ENCODE data around the gene L1CAM. TPM values are rescaled to one million over a fixed set of nuclear protein-coding genes. Genes with fewer than 3 reads are reported as not detected.

Gene L1CAM
- polyA plus RNA-seq, 2 of the 4 experiments (the other 2 are of a cell fraction) = 1.9 to 14.2 TPM

GRCh38 chrX:153927922-153928760 lies 42.2 kb upstream of the L1CAM start:
- ChIA-PET POLR2A (interaction anchor here (0.5 to 1.6 kb wide), 15 partner anchors 8 to 987 kb away, joined by 3 to 12 read pairs (median 4); partner anchors contain the start of genes HCFC1, IDH3G and SSR4), CTCF (interaction anchor here (0.9 to 25.1 kb wide), 7 partner anchors 12 to 987 kb away, joined by 3 to 363 read pairs (median 5); partner anchors contain the start of gene RENBP)
- peak; percentile 98 to 99 for DNase-seq (ENCODE audit: low read depth in 1 of 2, low spot score in 1 of 2)
- peak overlapping the region; percentile 93 for H3K4me2 ChIP-seq
- ATAC-seq = peak; percentile 88 to 95
- H3K27ac ChIP-seq = peak overlapping the region; percentile 96 to 99
- peak; percentile 97 for FAIRE-seq
- peak overlapping the region; percentile 84 for H3K4me3 ChIP-seq
- WGBS (ENCODE audit: missing lambda C conversion rate) = 3% methylated on average over 27 of the region's 76 CpGs
- TF ChIP-seq RFX5 (IDR thresholded peaks at IDR 0.05) (no peak), GATA3 (IDR thresholded peaks at IDR 0.05; ENCODE audit: borderline replicate concordance) (peak; percentile 46; the same call in 1 of the 2 replicates), TFCP2L1 (CRISPR knock-in tag; IDR thresholded peaks at IDR 0.05) (0 out of 2 replicates have a peak, but pooled peaks have one; percentile 20), JUN (IDR thresholded peaks at IDR 0.05) (peak; percentile 59 to 87; a peak in 4 of 5 replicates), POLR2A (IDR thresholded peaks at IDR 0.05; ENCODE audit: low read length) (peak; percentile 50), BHLHE40 (IDR thresholded peaks at IDR 0.05; ENCODE audit: low read depth, low read length) (peak; percentile 45; the same call in 1 of the 2 replicates), RARB (CRISPR knock-in tag; IDR thresholded peaks at IDR 0.05) (no peak), PHF8 (IDR thresholded peaks at IDR 0.05; ENCODE audit: borderline replicate concordance, low read depth) (peak; percentile 85; the same call in 1 of the 2 replicates), NFE2L2 (conservative IDR thresholded peaks at IDR 0.05; ENCODE audit: low read length) (no peak), KDM5A (IDR thresholded peaks at IDR 0.05) (no peak), ZNF302 (CRISPR knock-in tag; IDR thresholded peaks at IDR 0.05) (no peak), CHD2 (IDR thresholded peaks at IDR 0.05; ENCODE audit: low read length, partially characterized antibody) (peak; percentile 19), ATOH8 (CRISPR knock-in tag; IDR thresholded peaks at IDR 0.05; ENCODE audit: low read depth) (no peak)
- TF ChIP-seq, protein P1, sequence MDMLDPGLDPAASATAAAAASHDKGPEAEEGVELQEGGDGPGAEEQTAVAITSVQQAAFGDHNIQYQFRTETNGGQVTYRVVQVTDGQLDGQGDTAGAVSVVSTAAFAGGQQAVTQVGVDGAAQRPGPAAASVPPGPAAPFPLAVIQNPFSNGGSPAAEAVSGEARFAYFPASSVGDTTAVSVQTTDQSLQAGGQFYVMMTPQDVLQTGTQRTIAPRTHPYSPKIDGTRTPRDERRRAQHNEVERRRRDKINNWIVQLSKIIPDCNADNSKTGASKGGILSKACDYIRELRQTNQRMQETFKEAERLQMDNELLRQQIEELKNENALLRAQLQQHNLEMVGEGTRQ (IDR thresholded peaks at IDR 0.05) = peak; percentile 93
- TF ChIP-seq, protein P2, sequence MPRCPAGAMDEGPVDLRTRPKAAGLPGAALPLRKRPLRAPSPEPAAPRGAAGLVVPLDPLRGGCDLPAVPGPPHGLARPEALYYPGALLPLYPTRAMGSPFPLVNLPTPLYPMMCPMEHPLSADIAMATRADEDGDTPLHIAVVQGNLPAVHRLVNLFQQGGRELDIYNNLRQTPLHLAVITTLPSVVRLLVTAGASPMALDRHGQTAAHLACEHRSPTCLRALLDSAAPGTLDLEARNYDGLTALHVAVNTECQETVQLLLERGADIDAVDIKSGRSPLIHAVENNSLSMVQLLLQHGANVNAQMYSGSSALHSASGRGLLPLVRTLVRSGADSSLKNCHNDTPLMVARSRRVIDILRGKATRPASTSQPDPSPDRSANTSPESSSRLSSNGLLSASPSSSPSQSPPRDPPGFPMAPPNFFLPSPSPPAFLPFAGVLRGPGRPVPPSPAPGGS (IDR thresholded peaks at IDR 0.05) = peak; percentile 64; the same call in 2 of the 3 replicates
- TF ChIP-seq, protein P3, sequence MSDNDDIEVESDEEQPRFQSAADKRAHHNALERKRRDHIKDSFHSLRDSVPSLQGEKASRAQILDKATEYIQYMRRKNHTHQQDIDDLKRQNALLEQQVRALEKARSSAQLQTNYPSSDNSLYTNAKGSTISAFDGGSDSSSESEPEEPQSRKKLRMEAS (IDR thresholded peaks at IDR 0.05) = peak; percentile 62; the same call in 1 of the 2 replicates
- TF ChIP-seq, protein P4, sequence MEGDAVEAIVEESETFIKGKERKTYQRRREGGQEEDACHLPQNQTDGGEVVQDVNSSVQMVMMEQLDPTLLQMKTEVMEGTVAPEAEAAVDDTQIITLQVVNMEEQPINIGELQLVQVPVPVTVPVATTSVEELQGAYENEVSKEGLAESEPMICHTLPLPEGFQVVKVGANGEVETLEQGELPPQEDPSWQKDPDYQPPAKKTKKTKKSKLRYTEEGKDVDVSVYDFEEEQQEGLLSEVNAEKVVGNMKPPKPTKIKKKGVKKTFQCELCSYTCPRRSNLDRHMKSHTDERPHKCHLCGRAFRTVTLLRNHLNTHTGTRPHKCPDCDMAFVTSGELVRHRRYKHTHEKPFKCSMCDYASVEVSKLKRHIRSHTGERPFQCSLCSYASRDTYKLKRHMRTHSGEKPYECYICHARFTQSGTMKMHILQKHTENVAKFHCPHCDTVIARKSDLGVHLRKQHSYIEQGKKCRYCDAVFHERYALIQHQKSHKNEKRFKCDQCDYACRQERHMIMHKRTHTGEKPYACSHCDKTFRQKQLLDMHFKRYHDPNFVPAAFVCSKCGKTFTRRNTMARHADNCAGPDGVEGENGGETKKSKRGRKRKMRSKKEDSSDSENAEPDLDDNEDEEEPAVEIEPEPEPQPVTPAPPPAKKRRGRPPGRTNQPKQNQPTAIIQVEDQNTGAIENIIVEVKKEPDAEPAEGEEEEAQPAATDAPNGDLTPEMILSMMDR (IDR thresholded peaks at IDR 0.05) = peak; percentile 26
- TF ChIP-seq, protein P5, sequence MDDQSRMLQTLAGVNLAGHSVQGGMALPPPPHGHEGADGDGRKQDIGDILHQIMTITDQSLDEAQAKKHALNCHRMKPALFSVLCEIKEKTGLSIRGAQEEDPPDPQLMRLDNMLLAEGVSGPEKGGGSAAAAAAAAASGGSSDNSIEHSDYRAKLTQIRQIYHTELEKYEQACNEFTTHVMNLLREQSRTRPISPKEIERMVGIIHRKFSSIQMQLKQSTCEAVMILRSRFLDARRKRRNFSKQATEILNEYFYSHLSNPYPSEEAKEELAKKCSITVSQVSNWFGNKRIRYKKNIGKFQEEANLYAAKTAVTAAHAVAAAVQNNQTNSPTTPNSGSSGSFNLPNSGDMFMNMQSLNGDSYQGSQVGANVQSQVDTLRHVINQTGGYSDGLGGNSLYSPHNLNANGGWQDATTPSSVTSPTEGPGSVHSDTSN (IDR thresholded peaks at IDR 0.05) = peak; percentile 84
- H3K9me3 ChIP-seq = no peaks in the 10 kb centered on the region
- H3K4me1 ChIP-seq = peaks cover 17% of the 10 kb centered on the region

- no peaks in the 10 kb centered on the region for H3K9me3 ChIP-seq
- no peak for FAIRE-seq
- peak overlapping the region; percentile 96 to 99 for H3K27ac ChIP-seq
- ATAC-seq = peak; percentile 1 to 17; a peak in 4 of 6 replicates
- H3K4me1 ChIP-seq = peaks cover 14% of the 10 kb centered on the region
- CTCF ChIA-PET = interaction anchor here (0.9 to 25.1 kb wide), 6 partner anchors 12 to 986 kb away, joined by 3 to 363 read pairs (median 4); partner anchors contain the start of gene RENBP
- WGBS (ENCODE audit: missing lambda C conversion rate) = 0% methylated on average over 5 of the region's 8 CpGs
- peak overlapping the region; percentile 93 for H3K4me2 ChIP-seq
- peak in 1 of 2 experiments; percentile 15 for DNase-seq (ENCODE audit: low read depth in 1 of 2, low spot score in 1 of 2)
- peak overlapping the region; percentile 84 for H3K4me3 ChIP-seq
- POLR2A ChIA-PET = interaction anchor here (1.0 to 1.6 kb wide), 5 partner anchors 21 to 986 kb away, joined by 4 to 12 read pairs (median 4); partner anchors contain the start of genes IDH3G and SSR4
- no peak for TF ChIP-seq ZNF302 (CRISPR knock-in tag; IDR thresholded peaks at IDR 0.05)
- TF ChIP-seq MAZ (IDR thresholded peaks at IDR 0.05; ENCODE audit: borderline replicate concordance, low read depth, low read length) = no peak
- TF ChIP-seq FOXS1 (CRISPR knock-in tag; IDR thresholded peaks at IDR 0.05) = no peak
- no peak for TF ChIP-seq CHD4 (IDR thresholded peaks at IDR 0.05; ENCODE audit: borderline replicate concordance)
- TF ChIP-seq JUN (IDR thresholded peaks at IDR 0.05) = no peak
- TF ChIP-seq, protein P1 (IDR thresholded peaks at IDR 0.05) = no peak
- TF ChIP-seq, protein P4 (IDR thresholded peaks at IDR 0.05) = no peak
- TF ChIP-seq TP53 (CRISPR knock-in tag; IDR thresholded peaks at IDR 0.05) = no peak
- no peak for TF ChIP-seq RFX5 (IDR thresholded peaks at IDR 0.05)
- TF ChIP-seq, protein P5 (IDR thresholded peaks at IDR 0.05) = no peak
Measured at GRCh38 chrX:153927672-153927921, 41.6 kb upstream of the L1CAM start.
